Hair follicle dermal papilla cell (primary cell): Measurements from ENCODE around the gene OR6K6. TPM values are rescaled to one million over a fixed set of nuclear protein-coding genes. Genes with fewer than 3 reads are reported as not detected.

Experiments
- small RNA-seq: library from RNA; depleted of rRNA; stranded (forward); fragments of <200 nt; gene quantifications from one replicate; pipeline ENCODE3, GENCODE V24; 2012
- total RNA-seq: library from RNA; depleted of rRNA; stranded (reverse); fragments of >200 nt; gene quantifications from 2 replicates; pipeline ENCODE4 v1.2.3, GENCODE V29; 2012

Gene OR6K6
- not detected in 2 replicates for total RNA-seq

GRCh38 chr1:158754420-158754819 lies at the start of gene OR6K6:
Gene OR6K6, plus strand, starts transcription at chr1:158754720. Its CDS starts 168 bp downstream, at chr1:158754888.

GRCh38 chr1:158720620-158721019 lies 33.9 kb upstream of the OR6K6 start, which contains the start of gene OR6K3:
Gene OR6K3, minus strand, starts transcription at chr1:158720720. Its CDS starts 2,605 bp downstream, at chr1:158718115.

GRCh38 chr1:158771950-158772866 lies 17.7 kb downstream of the OR6K6 start, which contains the start of gene OR6N1:
Gene OR6N1, minus strand, starts transcription at chr1:158772195. Its CDS starts 5,513 bp downstream, at chr1:158766682.

GRCh38 chr1:158781104-158781503 lies 26.6 kb downstream of the OR6K6 start, which contains the start of gene OR6N2:
Gene OR6N2, minus strand, starts transcription at chr1:158781204. Its CDS starts 3,569 bp downstream, at chr1:158777635.

Small RNAs within 50 kb of the gene (small RNA-seq; reads per million reads assigned to genes)
- not detected for gene OR2AQ1P

Other genes starting within 250 kb of the OR6K6 start
- gene OR6Y1, start 200.3 kb upstream of the OR6K6 start, total RNA-seq: not detected in 2 replicates
- gene OR6P1, start 184.1 kb upstream of the OR6K6 start, total RNA-seq: not detected in 2 replicates
- gene OR10X1, start 174.8 kb upstream of the OR6K6 start, total RNA-seq: not detected in 2 replicates
- gene OR10Z1, start 149.5 kb upstream of the OR6K6 start, total RNA-seq: not detected in 2 replicates
- gene SPTA1, start 68.0 kb upstream of the OR6K6 start, total RNA-seq: not detected in 2 replicates
- not detected in 2 replicates for gene OR6K2, start 54.1 kb upstream of the OR6K6 start, total RNA-seq
- gene OR6K3, start 34.0 kb upstream of the OR6K6 start, total RNA-seq: not detected in 2 replicates
- not detected in 2 replicates for gene OR6N1, start 17.5 kb downstream of the OR6K6 start, total RNA-seq
- gene OR6N2, start 26.5 kb downstream of the OR6K6 start, total RNA-seq: not detected in 2 replicates
- not detected in 2 replicates for gene MNDA, start 76.6 kb downstream of the OR6K6 start, total RNA-seq
- 0.12 TPM in 1 of 2 replicates, not detected in the other for gene PYHIN1, start 176.8 kb downstream of the OR6K6 start, total RNA-seq